HG03457 (cell line): ENCODE results near the gene INTS1.

ENCODE experiments used
- ATAC-seq: cut with Tn5 transposase; IDR thresholded peaks from one replicate; pipeline ENCODE4 v1.9.1; 2021; ENCODE audit warnings: moderate number of reproducible peaks; ENCODE audit not compliant: unreplicated experiment

Gene INTS1

DNA sequence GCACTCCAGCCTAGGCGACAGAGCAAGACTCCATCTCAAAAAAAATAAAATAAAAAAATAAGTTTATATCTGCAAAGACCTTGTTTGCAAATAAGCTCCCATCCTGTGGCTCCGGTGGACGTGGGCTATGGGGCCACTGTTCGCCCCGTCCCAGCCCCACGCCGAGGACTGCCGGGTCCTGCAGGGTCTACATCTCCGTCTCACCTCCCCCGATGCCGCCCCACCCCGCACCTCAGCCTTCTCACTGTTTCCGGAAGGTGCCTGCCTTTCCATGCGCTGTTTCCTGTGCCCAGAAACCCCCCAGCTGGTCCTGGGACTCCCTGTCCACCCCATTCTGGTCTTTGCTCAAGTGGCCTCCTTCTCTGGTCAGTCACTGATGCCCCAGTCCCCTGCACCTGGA, 5.0 kb upstream of the INTS1 start:
- no peak for ATAC-seq

GRCh38 chr7:1508277-1508758, 4.1 kb upstream of the INTS1 start:
- ATAC-seq = no peak

GRCh38 chr7:1505731-1506550, 1.8 kb upstream of the INTS1 start:
- ATAC-seq = no peak

DNA sequence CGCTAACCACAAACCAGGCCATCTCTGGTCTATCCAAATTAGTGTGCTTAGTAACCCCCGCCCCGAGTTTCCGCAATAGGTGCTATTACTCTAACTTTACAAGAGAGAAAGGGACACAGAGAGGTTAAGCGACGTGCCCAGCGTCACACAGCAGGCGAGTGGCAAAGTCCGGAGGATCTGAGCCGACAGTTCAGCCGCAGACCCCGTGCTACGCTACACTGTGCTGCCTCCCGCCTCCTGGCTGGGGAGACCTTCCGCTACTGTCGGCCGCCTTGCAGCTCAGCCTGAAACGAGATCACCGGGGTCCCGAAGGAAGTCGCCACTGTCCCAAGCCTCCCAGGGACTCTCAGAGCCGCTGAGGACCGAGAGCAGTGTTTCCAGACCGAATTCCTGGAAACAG, 799 bp downstream of the INTS1 start:
- no peak for ATAC-seq

DNA sequence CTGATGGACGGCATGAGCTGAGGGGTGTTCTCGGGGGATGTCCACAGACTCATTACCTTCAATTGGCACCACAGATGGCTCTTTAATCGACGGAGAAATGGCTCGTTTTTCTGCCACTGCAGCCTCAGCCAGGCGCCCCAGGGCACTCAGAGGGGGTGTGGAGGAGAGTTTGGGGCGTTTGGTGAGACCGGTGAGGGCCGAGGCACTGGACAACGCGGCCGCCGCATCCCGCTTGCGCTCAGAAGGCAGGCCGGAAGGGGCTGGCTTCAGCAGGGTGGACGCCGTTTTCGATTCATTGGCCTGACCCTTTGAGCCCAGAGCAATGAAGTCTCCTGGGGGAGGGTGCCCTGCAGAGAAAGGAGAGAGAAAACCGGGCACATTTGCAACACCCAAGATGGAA, 1.3 kb downstream of the INTS1 start:
- no peak for ATAC-seq

- no peak for ATAC-seq
These were observed 2.5 kb downstream of the INTS1 start for GRCh38 chr7:1501487-1502270.

DNA sequence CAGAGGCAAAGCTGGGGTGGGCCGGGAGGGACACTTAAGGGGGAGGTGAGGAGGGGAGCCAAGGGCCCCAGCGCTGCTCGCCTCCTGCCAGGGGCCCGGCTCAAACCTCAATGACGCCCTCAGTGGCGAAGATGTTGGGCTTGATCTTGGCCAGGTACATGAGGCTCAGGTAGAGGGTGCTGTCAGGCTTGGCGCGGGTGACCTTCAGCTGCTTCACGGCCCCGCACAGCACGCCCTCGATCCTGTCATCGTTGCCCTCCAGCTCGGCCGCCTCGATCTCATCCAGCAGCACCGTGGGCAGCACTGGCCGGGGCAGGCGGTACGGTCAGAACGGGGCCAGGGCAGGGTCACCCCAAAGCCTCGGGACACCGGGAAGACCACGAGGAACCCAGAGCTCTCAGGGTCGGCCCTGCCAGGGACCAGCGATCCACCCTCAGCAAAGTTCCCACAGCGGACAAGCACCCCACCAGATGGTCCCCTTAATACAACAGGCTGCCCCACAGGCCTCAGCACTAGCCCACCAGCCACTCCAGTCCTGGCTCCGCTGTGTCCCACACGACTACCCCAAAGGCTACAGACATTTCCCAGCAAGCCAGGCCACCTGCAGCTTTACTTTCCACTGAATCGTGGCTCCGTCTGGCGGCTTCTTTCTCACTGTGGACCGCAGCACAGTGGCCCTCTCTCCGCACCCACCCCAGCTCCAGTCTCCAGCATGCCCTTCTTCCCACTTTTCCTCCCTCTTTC, 4.0 kb downstream of the INTS1 start:
- ATAC-seq = no peak

DNA sequence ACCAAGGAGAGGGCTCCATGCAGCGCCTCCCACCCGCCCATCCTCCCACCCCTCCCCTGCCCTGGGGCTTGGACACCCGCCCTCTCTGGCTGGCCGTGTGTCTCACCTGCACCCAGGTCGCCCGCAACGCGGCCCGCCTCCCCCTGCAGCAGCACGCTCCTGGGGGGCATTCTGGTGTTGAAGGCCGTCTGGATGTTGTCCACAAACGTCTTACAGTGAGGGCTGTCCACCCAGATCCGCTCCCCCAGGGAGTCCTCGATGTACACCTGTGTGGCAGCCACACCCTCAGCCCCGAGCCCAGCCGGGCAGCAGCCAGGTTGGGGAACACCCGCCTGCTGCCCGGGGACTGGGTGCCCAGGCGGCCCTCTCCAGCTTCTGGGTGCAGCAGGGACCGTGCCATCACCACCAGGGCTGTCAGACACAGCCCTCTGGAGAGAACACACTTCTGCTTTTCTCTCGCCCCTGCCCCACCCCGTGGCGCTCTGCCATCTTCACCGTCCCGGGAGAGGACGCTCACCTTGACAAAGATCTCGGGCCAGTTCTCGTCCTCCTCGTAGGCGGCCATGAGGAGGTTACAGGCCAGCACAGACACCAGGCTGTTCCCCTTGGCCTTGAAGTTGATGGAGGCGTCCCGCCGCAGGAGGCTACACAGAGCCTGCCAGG, 4.7 kb downstream of the INTS1 start:
- no peak for ATAC-seq

- ATAC-seq = no peak
These were observed 5.6 kb downstream of the INTS1 start for GRCh38 chr7:1498370-1499305.

GRCh38 chr7:1497293-1497927, 6.8 kb downstream of the INTS1 start:
- no peak for ATAC-seq

DNA sequence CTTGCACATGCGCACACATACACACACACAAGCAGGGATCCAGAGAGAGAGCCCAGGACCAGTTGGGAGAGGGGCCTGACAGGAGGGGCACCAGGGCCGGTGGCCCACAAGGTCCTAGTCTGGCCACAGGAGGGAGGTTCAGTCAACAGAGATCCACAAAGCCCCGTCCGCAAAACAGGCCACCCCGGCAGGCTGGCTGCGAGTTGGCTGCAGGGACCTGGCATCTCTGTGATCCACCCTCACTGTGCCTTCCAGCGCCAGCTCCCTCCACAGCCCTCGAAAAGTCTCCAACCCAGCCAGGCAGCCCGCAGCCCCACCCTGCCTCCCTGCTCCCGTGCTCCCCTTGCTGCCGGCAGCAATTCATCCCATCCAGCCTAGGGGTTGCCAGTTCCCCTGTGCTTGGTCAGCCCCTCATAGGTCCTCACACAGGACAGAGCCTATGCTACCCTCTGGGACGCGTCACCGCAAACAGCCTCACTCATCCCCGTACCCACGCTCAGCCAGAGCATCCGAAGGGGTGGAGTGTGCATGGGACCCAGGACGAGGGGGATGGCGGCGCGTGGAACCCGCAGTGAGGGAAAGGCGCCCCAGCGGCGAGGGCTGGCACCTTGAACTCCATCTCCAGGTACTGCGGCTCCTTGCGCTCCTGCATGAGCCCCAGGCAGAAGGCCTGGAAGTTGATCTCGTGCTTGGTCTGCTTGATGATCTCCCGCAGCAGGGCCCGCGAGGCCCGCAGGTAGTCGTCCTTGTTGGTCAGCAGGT, 7.5 kb downstream of the INTS1 start:
- no peak for ATAC-seq

- ATAC-seq = no peak
These were observed 8.5 kb downstream of the INTS1 start for GRCh38 chr7:1495564-1496242.

DNA sequence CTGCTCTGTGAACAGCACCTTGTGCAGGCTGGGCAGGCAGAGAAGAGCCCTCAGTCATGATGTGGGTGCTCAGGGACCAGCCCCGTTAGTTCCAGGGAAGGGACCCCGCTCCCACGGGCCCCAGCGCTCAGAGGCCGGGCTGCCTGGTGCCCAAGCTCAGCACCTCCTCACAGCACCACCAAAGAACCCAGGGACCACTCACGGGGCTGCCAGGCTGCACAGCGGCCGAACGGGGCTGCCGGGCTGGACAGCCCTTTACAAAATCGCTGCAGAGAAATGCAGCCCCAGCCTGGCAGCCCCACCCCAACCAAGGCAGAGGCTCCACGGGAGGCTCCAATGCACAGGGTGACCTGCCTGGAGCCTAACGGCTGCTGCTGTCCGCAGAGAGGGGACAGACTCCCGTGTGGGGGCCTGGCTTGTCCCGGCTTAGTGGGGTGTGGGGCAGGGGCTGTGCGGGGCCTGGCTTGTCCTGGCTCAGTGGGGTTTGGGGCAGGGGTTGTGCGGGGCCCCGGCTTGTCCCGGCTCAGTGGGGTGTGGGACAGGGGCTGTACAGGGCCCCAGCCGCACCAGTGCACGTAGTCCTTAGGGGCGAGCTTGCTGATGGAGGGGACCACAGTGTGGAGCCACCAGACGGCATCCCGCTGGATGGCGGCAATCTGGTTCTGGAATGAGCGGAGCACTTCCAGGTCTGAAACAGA, 9.2 kb downstream of the INTS1 start:
- no peak for ATAC-seq

GRCh38 chr7:1494447-1494846, 9.7 kb downstream of the INTS1 start:
- no peak for ATAC-seq

DNA sequence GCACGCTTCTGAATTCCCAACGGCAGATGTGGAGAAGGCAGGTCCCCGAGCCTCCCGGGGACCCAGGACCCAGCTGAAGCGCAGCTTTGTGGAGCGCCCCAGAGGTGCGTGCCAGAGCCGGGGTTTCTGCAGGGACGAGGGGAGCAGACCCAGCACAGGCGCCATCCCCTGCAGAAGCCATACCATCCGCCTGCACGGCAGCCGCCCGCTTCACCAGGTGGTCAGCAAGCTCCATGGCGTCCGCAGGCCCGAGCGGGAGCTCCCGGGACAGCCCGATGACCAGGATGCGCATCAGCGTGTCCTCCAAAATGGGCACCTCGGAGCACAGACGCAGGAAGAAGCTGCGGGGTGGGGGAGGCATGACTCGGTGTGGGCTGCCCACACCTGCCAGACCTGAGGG, 10.6 kb downstream of the INTS1 start:
- ATAC-seq = no peak

DNA sequence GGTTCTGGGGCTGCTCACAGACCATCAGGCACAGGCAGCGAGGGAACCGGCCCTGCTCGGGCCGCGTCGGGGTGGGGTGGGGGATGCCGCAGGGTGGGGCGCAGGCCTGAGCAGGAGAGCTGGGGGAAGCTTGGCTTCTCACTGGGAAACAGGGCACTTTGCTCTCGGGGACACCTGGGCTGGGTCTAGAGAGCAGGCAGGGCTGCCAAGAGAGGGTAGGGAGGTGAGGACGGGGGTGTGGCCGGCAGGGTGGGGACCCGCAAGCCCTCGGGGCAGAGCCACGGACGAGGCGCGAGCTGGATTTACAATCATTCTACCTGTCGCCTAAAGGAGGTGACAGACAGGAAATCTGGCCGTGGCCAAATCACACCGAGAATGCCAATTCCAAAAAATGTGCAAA, 11.1 kb downstream of the INTS1 start:
- no peak for ATAC-seq

DNA sequence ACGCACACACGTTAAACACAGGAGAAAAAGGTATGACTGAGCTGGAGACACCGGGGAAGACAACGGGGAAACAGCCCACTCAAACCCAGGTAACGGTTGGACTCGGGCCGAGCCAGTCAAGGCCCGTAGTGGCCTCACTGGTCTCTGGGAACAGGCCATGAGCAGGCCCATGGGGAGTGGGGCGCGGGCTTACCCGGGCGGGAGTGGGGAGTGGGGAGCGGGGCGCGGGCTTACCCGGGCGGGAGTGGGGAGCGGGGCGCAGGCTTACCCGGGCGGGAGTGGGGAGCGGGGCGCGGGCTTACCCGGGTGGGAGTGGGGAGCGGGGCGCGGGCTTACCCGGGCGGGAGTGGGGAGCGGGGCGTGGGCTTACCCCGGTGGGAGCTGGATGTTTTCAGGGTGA, 11.5 kb downstream of the INTS1 start:
- no peak for ATAC-seq
